Keratinocyte (primary cell): ENCODE results near the gene CD207. TPM values are rescaled to one million over a fixed set of nuclear protein-coding genes. Genes with fewer than 3 reads are reported as not detected.

Experiments
- DNase-seq: peaks from one replicate; pipeline ENCODE4 v3.0.0-alpha.2; 2011; ENCODE audit warnings: low read depth, missing footprints, low spot score
- FAIRE-seq: peaks from 2 replicates; lab custom pipeline; 2011; peaks lifted over from hg19 to GRCh38; lab: Jason Lieb, UNC
- H2AFZ ChIP-seq: 2 replicates; pipeline ENCODE4 v1.6.0; 2012; ENCODE audit warnings: low read length, control low read depth, inconsistent platforms; ENCODE audit not compliant: control insufficient read depth
- H3K27ac ChIP-seq: 2 replicates; pipeline ENCODE4 v1.5.1; 2011; ENCODE audit warnings: low read length; ENCODE audit not compliant: control insufficient read depth, insufficient read depth
- H3K27me3 ChIP-seq: 3 replicates; pipeline ENCODE4 v1.6.0; 2011; ENCODE audit warnings: low read length; ENCODE audit not compliant: control insufficient read depth, insufficient read depth; ENCODE audit errors: extremely low read depth
- H3K36me3 ChIP-seq, 2 experiments: 2 replicates in 1 of 2; 3 replicates in 1 of 2; pipeline ENCODE4 v1.5.1; 2011; ENCODE audit warnings: low read length in 2 of 2, mild to moderate bottlenecking in 1 of 2; ENCODE audit not compliant: control insufficient read depth in 2 of 2, insufficient read depth in 2 of 2; ENCODE audit errors: extremely low read depth in 1 of 2
- H3K4me1 ChIP-seq: 3 replicates; pipeline ENCODE4 v1.5.1; 2011; ENCODE audit warnings: low read length; ENCODE audit not compliant: control insufficient read depth, insufficient read depth; ENCODE audit errors: extremely low read depth
- H3K4me2 ChIP-seq: 3 replicates; pipeline ENCODE4 v1.6.0; 2011; ENCODE audit warnings: low read depth, low read length; ENCODE audit not compliant: control insufficient read depth, insufficient read depth; ENCODE audit errors: extremely low read depth
- H3K4me3 ChIP-seq, 3 experiments: fragments of 200-600 bp in 1 of 3; sonication (generic) in 1 of 3; 2 replicates in 2 of 3; 3 replicates in 1 of 3; pipeline ENCODE4 v1.5.1; 2011 to 2016; ENCODE audit warnings: low read length in 3 of 3, mild to moderate bottlenecking in 3 of 3, control low read depth in 2 of 3, inconsistent platforms in 1 of 3, low read depth in 1 of 3, mixed read lengths in 1 of 3, mixed run types in 1 of 3, moderate library complexity in 1 of 3; ENCODE audit not compliant: control insufficient read depth in 2 of 3, insufficient read depth in 2 of 3; ENCODE audit errors: extremely low read depth in 1 of 3
- H3K79me2 ChIP-seq: 2 replicates; pipeline ENCODE4 v1.6.0; 2012; ENCODE audit warnings: low read length; ENCODE audit not compliant: control insufficient read depth, insufficient read depth
- H3K9ac ChIP-seq: 3 replicates; pipeline ENCODE4 v1.6.0; 2011; ENCODE audit warnings: low read length; ENCODE audit not compliant: control insufficient read depth, insufficient read depth; ENCODE audit errors: extremely low read depth
- H3K9me1 ChIP-seq: 3 replicates; pipeline ENCODE4 v1.6.0; 2011; ENCODE audit warnings: low read length; ENCODE audit not compliant: control insufficient read depth, insufficient read depth; ENCODE audit errors: extremely low read depth
- H3K9me3 ChIP-seq: 2 replicates; pipeline ENCODE4 v1.5.1; 2012; ENCODE audit warnings: low read depth, low read length; ENCODE audit not compliant: control insufficient read depth
- H4K20me1 ChIP-seq: 3 replicates; pipeline ENCODE4 v1.6.0; 2011; ENCODE audit warnings: low read length; ENCODE audit not compliant: control insufficient read depth, insufficient read depth; ENCODE audit errors: extremely low read depth
- CTCF ChIP-seq, 3 experiments: IDR thresholded peaks in 1 of 3; conservative IDR thresholded peaks in 1 of 3; optimal IDR thresholded peaks in 1 of 3; 2 replicates in 2 of 3; 3 replicates in 1 of 3; pipeline versions ENCODE3 to v1.5.1; 2011; ENCODE audit warnings: low read length in 3 of 3, mild to moderate bottlenecking in 3 of 3, moderate library complexity in 2 of 3, control low read depth in 1 of 3, inconsistent platforms in 1 of 3; ENCODE audit not compliant: insufficient read depth in 2 of 3; ENCODE audit errors: extremely low read depth in 1 of 3
- EZH2 ChIP-seq: IDR thresholded peaks from one replicate; pipeline ENCODE4 v1.6.1; 2012; ENCODE audit warnings: inconsistent platforms, mild to moderate bottlenecking, low read length, moderate library complexity
- dilution Hi-C: fragments of 300-500 bp; cut with MboI; formaldehyde crosslinking; loops from one replicate; pipeline ENCODE4 v1.7.0; 2020; ENCODE audit warnings: low sequenced_read_pairs; ENCODE audit not compliant: extremely low pct_ligation_motif_present
- polyA plus RNA-seq, 5 experiments: library from polyadenylated mRNA; depleted of rRNA in 3 of 5; stranded (reverse) in 3 of 5; stranded (forward) in 1 of 5; unstranded in 1 of 5; fragments of >200 nt; gene quantifications; 1 replicate in 1 of 5; 2 replicates in 3 of 5; 3 replicates in 1 of 5; pipeline versions ENCODE4 v1.2.1 to v1.2.3, GENCODE V29; 2011 to 2012; ENCODE audit warnings: missing spikeins in 2 of 5, low read depth in 1 of 5, low replicate concordance in 1 of 5

CD207 gene
- polyA plus RNA-seq, 1 donor (not counting 4 experiments of a cell fraction or from before 2014, with no cell fraction given): not detected

GRCh38 chr2:70870790-70871189, 35.2 kb upstream of the CD207 start:
- dilution Hi-C loops: no loop called here

GRCh38 chr2:70868970-70869369, 33.4 kb upstream of the CD207 start:
- no peak for FAIRE-seq
- Histone ChIP-seq H3K9ac (no peak overlapping the region), H3K4me1 (peaks cover 4% of the 10 kb centered on the region), H3K27me3 (peaks cover 21% of the 10 kb centered on the region), H3K27ac (no peak overlapping the region), H4K20me1 (no peaks in the 10 kb centered on the region), H3K9me3 (no peaks in the 10 kb centered on the region), H3K79me2 (no peaks in the 10 kb centered on the region), H3K9me1 (no peaks in the 10 kb centered on the region), H2AFZ (no peak overlapping the region), H3K36me3 (no peaks in the 10 kb centered on the region), H3K4me3 (no peak overlapping the region), H3K4me2 (no peak overlapping the region)
- dilution Hi-C loops: no loop called here
- TF ChIP-seq CTCF (optimal IDR thresholded peaks at IDR 0.05 in 1 of 3, IDR thresholded peaks at IDR 0.05 in 1 of 3, conservative IDR thresholded peaks at IDR 0.05 in 1 of 3; ENCODE audit: extremely low read depth in 1 of 3, insufficient read depth in 2 of 3, low read length in 3 of 3): no peak
- TF ChIP-seq EZH2: no peak
- DNase-seq: no peak

More at GRCh38 chr2:70870790-70871189, 35.2 kb upstream of the CD207 start:
- Histone ChIP-seq H4K20me1 (no peaks in the 10 kb centered on the region), H3K4me3 (no peak overlapping the region), H3K36me3 (no peaks in the 10 kb centered on the region), H3K79me2 (no peaks in the 10 kb centered on the region), H3K9me1 (no peaks in the 10 kb centered on the region), H2AFZ (no peak overlapping the region), H3K27me3 (peaks cover 20% of the 10 kb centered on the region), H3K4me2 (no peak overlapping the region), H3K27ac (no peak overlapping the region), H3K4me1 (peaks cover 4% of the 10 kb centered on the region), H3K9me3 (no peaks in the 10 kb centered on the region), H3K9ac (no peak overlapping the region)
- no peak for FAIRE-seq
- no peak for TF ChIP-seq CTCF (optimal IDR thresholded peaks at IDR 0.05 in 1 of 3, IDR thresholded peaks at IDR 0.05 in 1 of 3, conservative IDR thresholded peaks at IDR 0.05 in 1 of 3; ENCODE audit: extremely low read depth in 1 of 3, insufficient read depth in 2 of 3, low read length in 3 of 3)
- TF ChIP-seq EZH2: no peak
- no peak for DNase-seq
